Activated naive CD8-positive, alpha-beta T cell treated with anti-CD3 and anti-CD28 coated beads for 36 hours (primary cell): ENCODE measurements around the gene MTA2. TPM values are rescaled to one million over a fixed set of nuclear protein-coding genes. Genes with fewer than 3 reads are reported as not detected.
"Not testable (repeated sequence)": the region's sequence is repeated elsewhere in the genome, so short reads cannot be mapped to it uniquely, and the experiment has no call there.

Experiments used
- DNase-seq: peaks from one replicate; pipeline ENCODE4 v3.0.0; 2021
- H3K27ac Mint-ChIP-seq: one replicate; pipeline ENCODE4 v1.8.0; 2022; ENCODE audit warnings: mild to moderate bottlenecking, moderate library complexity, mixed read lengths
- H3K27me3 Mint-ChIP-seq: one replicate; pipeline ENCODE4 v1.8.0; 2022; ENCODE audit warnings: mild to moderate bottlenecking, mixed read lengths
- H3K36me3 Mint-ChIP-seq: one replicate; pipeline ENCODE4 v1.8.0; 2021; ENCODE audit warnings: mild to moderate bottlenecking, mixed read lengths
- H3K4me1 Mint-ChIP-seq: one replicate; pipeline ENCODE4 v1.8.0; 2021; ENCODE audit warnings: mixed read lengths
- H3K4me3 Mint-ChIP-seq: one replicate; pipeline ENCODE4 v1.8.0; 2022; ENCODE audit warnings: mild to moderate bottlenecking, moderate library complexity, mixed read lengths
- H3K9me3 Mint-ChIP-seq: one replicate; pipeline ENCODE4 v1.8.0; 2022; ENCODE audit warnings: mixed read lengths
- total RNA-seq, 2 experiments: library from RNA; stranded (reverse); gene quantifications; one replicate each; pipeline ENCODE4 v1.2.3, GENCODE V29; 2021

Gene MTA2
- 100 to 1,000 TPM; 196 to 200 TPM for total RNA-seq

DNA sequence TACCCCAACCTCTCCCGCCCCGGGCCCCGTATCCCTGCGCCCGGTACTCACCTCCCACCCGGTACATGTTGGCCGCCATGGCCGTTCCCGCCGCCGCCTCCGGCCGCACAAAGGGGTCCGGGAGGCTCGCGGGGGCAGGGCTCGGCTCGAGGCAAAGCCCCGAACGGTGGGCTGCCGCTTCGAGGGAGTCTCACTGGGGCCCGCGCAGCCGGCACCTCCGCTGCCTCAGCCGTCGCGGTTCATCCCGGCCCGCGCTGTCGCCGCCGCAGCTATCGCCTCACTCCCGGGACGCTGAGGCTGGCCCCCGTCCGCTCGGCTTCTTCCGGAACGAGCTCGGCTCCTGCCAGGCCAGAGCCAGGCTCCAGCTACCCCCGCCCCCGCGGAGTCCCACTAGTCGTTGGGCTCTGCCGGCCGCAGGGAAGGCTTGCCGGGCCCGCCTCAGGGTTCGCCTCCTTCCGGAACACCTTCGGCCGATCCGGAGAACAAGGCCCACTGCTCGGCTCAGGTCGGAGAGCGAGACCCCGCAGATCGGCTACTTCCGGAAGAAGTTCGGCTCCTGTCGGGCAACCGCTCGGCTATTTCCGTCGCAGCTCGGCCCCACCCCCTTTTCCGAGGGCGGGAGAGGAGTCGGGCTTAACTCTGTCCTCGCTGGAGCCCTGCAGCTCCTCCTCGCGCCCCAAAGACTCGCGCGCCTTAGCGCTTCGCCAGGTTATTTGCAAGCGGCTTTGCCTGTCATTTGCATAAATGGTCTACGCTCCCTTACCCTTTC lies at the start of gene MTA2:
TSS of gene MTA2 (minus strand) at position 494 of the 769 bp plus-strand sequence. CDS start at position 79, 415 bp downstream.
- Mint-ChIP-seq H3K27ac (peak within 1 kb of the TSS; percentile 95), H3K4me1 (peaks cover 41% of the 10 kb centered on the region), H3K27me3 (no peaks in the 10 kb centered on the region), H3K9me3 (peaks cover 1% of the 10 kb centered on the region), H3K36me3 (peaks cover 61% of the 10 kb centered on the region), H3K4me3 (peak within 1 kb of the TSS; percentile 92)
- DNase-seq: peak; percentile 100

DNA sequence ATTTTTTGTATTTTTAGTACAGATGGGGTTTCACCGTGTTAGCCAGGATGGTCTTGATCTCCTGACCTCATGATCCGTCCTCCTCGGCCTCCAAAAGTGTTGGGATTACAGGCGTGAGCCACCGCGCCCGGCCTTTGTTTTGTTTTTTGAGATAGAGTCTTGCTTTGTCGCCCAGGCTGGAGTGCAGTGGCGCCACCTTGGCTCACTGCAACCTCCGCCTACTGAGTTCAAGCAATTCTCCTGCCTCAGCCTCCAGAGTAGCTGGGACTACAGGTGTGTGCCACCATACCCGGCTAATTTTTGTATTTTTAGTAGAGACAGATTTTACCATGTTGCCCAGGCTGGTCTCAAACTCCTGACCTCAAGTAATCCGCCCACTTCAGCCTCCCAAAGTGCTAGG lies 48.6 kb upstream of the MTA2 start:
- not testable (repeated sequence) for H3K27me3 Mint-ChIP-seq, H3K9me3 Mint-ChIP-seq, H3K4me3 Mint-ChIP-seq, DNase-seq, H3K27ac Mint-ChIP-seq
- Mint-ChIP-seq H3K36me3 (peaks cover 13% of the 10 kb centered on the region), H3K4me1 (peaks cover 32% of the 10 kb centered on the region)

DNA sequence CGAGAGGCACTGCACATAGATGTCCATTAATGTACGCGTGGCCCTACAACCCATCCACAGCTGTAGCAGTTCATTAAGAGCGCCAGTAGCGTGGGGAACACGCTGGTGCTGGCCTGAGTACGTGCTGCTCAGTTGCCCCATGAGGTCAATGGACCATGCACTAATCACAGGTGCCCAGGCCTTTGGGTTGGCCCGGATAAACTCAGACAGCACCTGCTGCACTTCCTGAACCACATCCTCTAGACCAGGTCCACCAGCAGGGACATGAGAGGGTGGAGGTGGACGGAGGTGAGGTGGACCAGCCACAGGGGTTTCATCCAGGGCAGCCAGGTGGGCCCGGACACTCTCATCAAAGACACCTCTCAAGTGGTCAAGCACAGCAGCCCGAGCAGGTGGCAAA lies 47.8 kb upstream of the MTA2 start:
- Mint-ChIP-seq H3K4me1 (peaks cover 37% of the 10 kb centered on the region), H3K4me3 (no peak overlapping the region), H3K9me3 (no peaks in the 10 kb centered on the region)

DNA sequence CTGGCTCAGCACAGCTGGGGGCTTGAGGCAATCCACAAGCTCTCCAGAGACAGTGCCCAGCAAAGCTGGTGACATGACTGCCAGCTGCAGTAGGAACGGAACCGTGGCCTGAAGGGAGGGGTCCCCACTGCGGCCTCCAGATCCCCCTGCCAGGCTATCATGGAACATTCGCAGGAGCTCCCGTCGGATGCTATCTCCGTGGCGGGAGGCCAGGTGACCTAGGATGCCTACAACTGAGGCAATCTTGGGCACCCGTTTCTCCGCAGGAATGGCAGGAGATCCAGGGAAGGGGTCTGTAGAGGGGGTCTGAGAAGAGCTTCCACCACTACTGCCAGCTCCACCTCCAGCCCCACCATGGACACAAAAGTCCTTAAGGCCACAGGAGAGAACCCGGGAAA lies 47.3 kb upstream of the MTA2 start:
- H3K9me3 Mint-ChIP-seq: no peaks in the 10 kb centered on the region
- no peak overlapping the region for H3K4me3 Mint-ChIP-seq
- H3K36me3 Mint-ChIP-seq: peaks cover 24% of the 10 kb centered on the region
- peaks cover 34% of the 10 kb centered on the region for H3K4me1 Mint-ChIP-seq
- no peak overlapping the region for H3K27ac Mint-ChIP-seq
- no peak for DNase-seq
- H3K27me3 Mint-ChIP-seq: no peaks in the 10 kb centered on the region

More for the DNA sequence above, 47.8 kb upstream of the MTA2 start:
- Mint-ChIP-seq H3K27me3 (no peaks in the 10 kb centered on the region), H3K27ac (no peak overlapping the region), H3K36me3 (peaks cover 19% of the 10 kb centered on the region)
- no peak for DNase-seq

DNA sequence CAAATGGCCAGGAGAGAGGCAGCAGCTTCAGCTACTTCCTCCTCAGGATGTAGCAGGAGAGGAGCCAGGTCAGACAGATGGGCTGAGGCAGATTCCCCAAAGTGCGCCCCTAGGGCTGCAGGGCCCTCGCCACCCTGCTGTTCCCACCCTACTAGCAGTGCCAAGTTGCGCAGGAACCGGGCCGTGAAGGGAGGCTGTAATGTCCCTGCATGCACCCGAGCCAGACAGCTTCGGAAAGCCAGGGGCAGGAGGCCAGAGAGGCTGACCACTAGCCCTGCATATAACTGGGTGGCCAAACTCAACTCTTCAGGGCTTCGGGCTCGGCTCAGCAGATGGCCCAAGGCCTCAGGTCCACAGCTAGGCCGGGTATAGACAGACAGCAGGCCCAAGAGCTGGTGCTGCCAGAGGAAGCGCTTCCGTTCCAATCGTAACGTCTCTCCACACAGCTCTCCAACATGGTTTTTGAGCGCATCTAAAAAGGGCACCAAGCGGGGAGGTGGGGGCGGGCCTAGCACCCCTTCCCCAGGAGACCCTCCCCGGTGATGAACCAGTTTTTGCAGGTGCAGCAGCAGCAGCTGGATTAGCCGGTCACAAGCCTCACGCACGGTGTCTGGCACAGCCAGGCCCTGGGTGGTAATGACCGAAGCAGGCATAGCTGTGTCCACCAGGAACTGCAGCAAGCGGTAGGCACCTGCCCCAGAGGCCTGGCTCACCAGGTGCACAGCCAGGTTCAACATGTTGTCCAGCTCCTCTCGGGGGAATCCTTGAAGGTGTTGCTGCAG lies 46.7 kb upstream of the MTA2 start:
- H3K4me1 Mint-ChIP-seq: peaks cover 31% of the 10 kb centered on the region
- H3K4me3 Mint-ChIP-seq: no peak overlapping the region
- no peaks in the 10 kb centered on the region for H3K9me3 Mint-ChIP-seq
- H3K36me3 Mint-ChIP-seq: peaks cover 24% of the 10 kb centered on the region
- DNase-seq: no peak
- no peak overlapping the region for H3K27ac Mint-ChIP-seq
- H3K27me3 Mint-ChIP-seq: no peaks in the 10 kb centered on the region

DNA sequence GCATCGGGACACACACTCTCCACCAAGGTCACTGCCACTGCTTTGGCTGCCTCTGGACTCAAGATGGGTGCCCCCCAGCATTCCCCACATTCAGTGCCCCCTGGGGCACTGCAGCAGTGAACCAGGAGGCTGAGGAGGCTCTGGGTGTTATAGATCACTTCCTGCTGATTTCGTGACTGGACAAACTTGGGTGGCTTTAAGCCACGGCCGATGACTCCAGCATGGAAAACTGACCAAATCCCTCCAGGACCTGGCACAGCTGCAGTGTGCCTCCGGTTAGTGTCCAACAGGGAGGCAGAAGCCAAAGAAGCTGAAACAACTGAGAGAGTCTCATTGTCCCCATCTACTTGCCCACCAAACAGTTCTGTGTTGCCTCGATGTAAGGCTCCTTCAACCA lies 45.9 kb upstream of the MTA2 start:
- no peaks in the 10 kb centered on the region for H3K9me3 Mint-ChIP-seq
- peak overlapping the region; percentile 60 for H3K27ac Mint-ChIP-seq
- peak overlapping the region; percentile 34 for H3K4me3 Mint-ChIP-seq
- H3K4me1 Mint-ChIP-seq: peaks cover 30% of the 10 kb centered on the region
- H3K36me3 Mint-ChIP-seq: peaks cover 26% of the 10 kb centered on the region
- no peaks in the 10 kb centered on the region for H3K27me3 Mint-ChIP-seq
- DNase-seq: no peak

DNA sequence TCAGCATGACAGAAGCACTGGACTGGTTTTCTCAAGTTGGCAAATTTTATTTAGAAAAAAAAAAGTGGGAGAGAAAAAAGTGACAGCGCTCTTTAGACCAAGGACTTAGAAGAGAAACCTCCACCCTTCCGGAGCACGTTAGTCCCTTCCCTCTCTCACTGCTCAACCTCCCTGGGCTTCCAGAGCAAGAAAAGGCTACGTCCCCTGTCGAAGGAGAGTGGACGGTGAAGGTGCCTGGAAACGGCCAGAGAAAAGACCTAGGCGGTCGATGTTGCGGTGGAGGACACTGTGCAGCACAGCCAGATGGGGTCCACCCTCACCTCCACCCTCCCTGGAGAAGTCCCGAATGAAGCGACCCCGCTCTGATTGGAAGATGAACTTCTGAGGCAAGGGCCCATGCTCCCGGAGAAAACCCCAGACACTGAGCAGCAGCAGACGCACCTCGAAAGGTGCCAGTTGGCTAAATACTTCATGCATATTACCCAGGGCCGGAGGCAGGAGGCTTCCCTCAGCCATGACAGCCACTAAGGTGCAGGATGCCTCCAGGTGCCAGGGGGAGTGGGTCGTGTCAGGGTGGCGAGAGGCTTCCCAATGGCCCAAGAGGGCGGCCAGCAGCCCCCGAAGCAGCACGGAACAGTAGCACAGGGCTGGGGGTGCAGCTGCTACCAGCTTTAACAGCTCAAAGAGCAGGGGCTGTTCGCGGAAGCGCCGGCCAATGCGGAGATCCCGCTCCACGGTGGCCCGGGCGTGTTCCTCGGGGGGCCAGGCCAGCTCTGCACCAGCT lies 45.4 kb upstream of the MTA2 start:
- H3K4me3 Mint-ChIP-seq: peak overlapping the region; percentile 99

DNA sequence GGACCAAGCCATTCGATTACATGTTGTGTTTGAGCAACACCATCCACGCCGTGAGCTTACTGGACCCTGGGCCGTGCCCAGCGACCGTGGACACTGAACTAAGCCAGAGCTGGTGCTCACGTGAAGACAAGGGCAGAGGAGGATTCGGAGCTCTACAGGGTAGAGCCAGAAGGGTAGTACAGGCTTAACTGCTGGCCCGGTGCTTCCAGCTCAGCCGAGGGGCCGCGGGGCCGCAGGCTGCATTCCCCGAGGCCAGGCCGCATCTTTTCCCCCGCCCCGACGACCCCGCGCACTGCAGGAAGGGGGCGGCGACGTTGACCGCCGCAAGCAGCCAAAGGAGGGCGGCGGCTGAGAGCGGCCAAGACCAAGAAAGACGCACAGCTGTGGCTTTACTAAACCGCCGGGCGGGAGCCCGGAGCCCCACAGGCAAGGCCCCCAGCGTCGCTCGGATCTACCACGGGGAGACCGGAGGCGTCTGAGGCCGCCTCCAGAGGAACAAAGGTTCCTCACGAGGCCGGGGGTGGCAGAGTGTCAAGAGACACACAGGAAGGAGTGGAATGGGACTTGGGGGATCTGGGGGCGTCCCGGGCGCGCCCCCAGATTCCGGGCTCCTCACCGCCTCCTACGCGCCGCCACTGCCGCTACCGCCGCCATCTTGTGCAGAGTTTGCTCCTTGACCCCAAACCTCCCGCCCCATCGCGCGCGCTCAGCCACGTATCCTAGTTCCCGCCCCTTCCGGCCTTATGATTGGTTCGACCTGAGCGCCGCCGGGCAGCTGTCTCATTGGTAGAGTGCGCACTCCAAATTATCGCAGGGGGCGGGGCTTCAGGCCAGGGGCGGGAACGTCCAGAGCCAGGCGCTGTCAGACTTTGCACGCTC lies 44.5 kb upstream of the MTA2 start, which contains the start of gene GANAB:
TSS of gene GANAB (minus strand) at position 668 of the 879 bp plus-strand sequence. CDS start at position 654, 14 bp downstream.
- DNase-seq: peak; percentile 99
- no peaks in the 10 kb centered on the region for H3K9me3 Mint-ChIP-seq
- peak within 1 kb of the TSS; percentile 99 for H3K27ac Mint-ChIP-seq
- peak within 1 kb of the TSS; percentile 99 for H3K4me3 Mint-ChIP-seq
- H3K4me1 Mint-ChIP-seq: peaks cover 28% of the 10 kb centered on the region
- peaks cover 30% of the 10 kb centered on the region for H3K36me3 Mint-ChIP-seq
- H3K27me3 Mint-ChIP-seq: no peaks in the 10 kb centered on the region

More for the DNA sequence above, 45.4 kb upstream of the MTA2 start:
- no peaks in the 10 kb centered on the region for H3K9me3 Mint-ChIP-seq
- DNase-seq: no peak
- peaks cover 28% of the 10 kb centered on the region for H3K4me1 Mint-ChIP-seq
- peak overlapping the region; percentile 99 for H3K27ac Mint-ChIP-seq
- peaks cover 27% of the 10 kb centered on the region for H3K36me3 Mint-ChIP-seq
- H3K27me3 Mint-ChIP-seq: no peaks in the 10 kb centered on the region

DNA sequence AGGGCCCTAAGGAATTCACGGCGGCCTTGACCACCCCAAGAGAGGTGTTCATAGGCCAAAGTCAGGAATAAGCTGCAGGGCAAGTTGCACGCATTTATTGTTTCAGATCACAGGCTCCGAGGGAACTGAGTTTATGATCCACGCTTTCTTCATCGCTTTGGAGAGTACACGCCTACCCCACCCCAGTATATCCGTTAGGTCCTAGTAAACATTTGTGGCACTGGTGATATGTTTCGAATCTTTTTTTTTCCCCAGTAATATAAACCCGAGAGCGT lies 43.9 kb upstream of the MTA2 start:
- Mint-ChIP-seq H3K4me3 (peak overlapping the region; percentile 99), H3K27me3 (no peaks in the 10 kb centered on the region), H3K36me3 (peaks cover 31% of the 10 kb centered on the region), H3K27ac (peak overlapping the region; percentile 99), H3K4me1 (peaks cover 30% of the 10 kb centered on the region), H3K9me3 (no peaks in the 10 kb centered on the region)
- no peak for DNase-seq

DNA sequence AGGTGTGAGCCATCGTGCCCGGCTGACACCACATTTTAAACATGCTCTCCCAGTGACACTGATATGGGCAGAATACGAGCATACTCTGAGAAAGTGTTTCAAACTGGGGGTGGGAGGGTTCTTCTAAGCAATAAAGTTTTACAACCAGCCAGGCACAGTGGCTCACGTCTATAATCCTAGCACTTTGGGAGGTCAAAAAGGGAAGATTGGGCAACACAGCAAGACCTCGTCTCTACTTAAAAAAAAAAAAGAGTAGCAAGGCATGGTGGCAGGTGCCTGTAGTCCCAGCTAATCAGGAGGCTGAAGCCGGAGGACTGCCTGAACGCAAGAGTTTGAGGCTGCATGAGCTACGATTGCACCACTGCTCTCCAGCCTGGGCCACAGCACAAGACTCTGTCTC lies 42.6 kb upstream of the MTA2 start:
- no peak for DNase-seq
- H3K36me3 Mint-ChIP-seq: peaks cover 40% of the 10 kb centered on the region
- peak overlapping the region; percentile 14 for H3K4me3 Mint-ChIP-seq
- H3K27ac Mint-ChIP-seq: peak overlapping the region; percentile 38
- H3K4me1 Mint-ChIP-seq: peaks cover 38% of the 10 kb centered on the region
- no peaks in the 10 kb centered on the region for H3K27me3 Mint-ChIP-seq
- H3K9me3 Mint-ChIP-seq: no peaks in the 10 kb centered on the region

DNA sequence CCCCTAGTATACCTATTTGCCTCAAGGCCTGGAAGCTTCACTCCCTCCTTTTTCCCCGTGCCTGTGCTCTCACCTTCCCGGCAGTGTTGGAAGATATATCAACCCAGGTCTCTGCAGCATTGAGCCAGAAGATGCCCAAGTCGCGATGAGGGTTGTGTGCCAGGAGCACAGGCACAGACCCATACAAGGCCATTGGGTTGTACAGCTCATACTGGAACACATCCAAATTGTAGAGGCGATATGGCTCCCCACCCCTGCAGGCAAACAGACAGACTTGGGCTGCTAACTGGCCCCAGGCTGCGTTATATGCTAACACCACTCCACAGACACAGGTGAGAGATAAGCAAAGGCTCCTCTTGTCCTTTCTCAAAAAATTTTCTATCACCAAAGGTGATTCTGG lies 30.8 kb upstream of the MTA2 start:
- no peak for DNase-seq
- Mint-ChIP-seq H3K36me3 (peaks cover 51% of the 10 kb centered on the region), H3K27me3 (no peaks in the 10 kb centered on the region), H3K4me1 (peaks cover 26% of the 10 kb centered on the region), H3K4me3 (no peak overlapping the region), H3K9me3 (no peaks in the 10 kb centered on the region), H3K27ac (peak overlapping the region; percentile 32)

DNA sequence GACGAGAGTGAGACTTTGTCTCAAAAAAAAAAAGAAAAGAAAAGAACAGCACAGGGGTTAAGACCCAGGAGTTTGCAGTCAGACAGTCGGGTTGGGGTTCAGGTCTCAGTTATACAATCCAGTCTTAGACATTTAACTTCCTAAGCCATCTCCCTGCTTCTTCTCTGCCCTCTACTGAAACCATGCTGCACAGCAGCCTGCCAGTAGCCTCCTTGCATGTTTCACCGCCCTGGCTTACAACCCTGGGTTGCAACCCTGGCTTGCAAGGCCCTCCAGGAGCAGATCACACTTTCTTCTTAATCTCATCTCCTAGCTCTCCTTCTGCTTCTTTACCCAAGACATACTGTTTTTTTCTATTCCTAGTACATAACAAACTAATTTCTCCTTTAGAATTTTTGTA lies 26.0 kb upstream of the MTA2 start:
- Mint-ChIP-seq H3K4me1 (peaks cover 8% of the 10 kb centered on the region), H3K4me3 (no peak overlapping the region), H3K27me3 (no peaks in the 10 kb centered on the region), H3K27ac (no peak overlapping the region), H3K9me3 (no peaks in the 10 kb centered on the region), H3K36me3 (peaks cover 44% of the 10 kb centered on the region)
- no peak for DNase-seq

DNA sequence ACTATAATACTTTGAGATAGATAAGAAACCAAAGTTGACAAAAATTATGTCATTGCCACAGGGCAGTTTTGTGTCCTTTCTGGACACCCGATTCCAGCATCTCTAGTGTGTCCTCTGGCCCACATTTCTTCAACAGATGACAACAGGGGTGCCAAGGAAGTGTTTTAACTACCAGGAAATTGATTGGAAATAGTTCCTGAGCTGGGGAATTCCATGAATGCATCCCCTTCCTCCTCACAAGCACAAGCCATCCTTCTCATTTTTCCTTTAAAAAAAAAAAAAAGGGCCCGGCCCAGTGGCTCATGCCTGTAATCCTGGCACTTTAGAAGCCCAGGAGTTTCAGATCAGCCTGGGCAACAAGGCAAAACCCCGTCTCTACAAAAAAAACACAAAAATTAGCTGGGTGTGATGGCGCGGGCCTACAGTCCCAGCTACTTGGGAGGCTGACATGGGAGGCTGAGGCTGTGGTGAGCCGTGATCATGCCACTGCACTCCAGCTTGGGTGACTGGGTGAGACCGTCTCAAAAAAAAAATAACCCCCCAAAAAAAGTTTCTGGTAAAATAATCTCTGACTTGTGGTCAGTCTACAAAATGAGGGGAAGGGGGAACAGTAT lies 20.9 kb upstream of the MTA2 start:
- peak overlapping the region; percentile 95 for H3K27ac Mint-ChIP-seq
- peaks cover 28% of the 10 kb centered on the region for H3K4me1 Mint-ChIP-seq
- H3K9me3 Mint-ChIP-seq: no peaks in the 10 kb centered on the region
- H3K36me3 Mint-ChIP-seq: peaks cover 50% of the 10 kb centered on the region
- DNase-seq: no peak
- no peaks in the 10 kb centered on the region for H3K27me3 Mint-ChIP-seq
- H3K4me3 Mint-ChIP-seq: peak overlapping the region; percentile 76
